Neural progenitor cell (in vitro differentiated cells): ENCODE data around the gene OSM. TPM values are rescaled to one million over a fixed set of nuclear protein-coding genes. Genes with fewer than 3 reads are reported as not detected.

Experiments
- DNase-seq: peaks from one replicate; pipeline ENCODE4 v3.0.0-alpha.2; 2016; ENCODE audit warnings: low spot score
- H2AFZ ChIP-seq: fragments of 200-600 bp; sonication (generic); replicated peaks from 2 replicates; pipeline ENCODE4 v1.6.1; 2016; ENCODE audit warnings: antibody characterized with exemption
- H3F3A ChIP-seq: fragments of 200-600 bp; sonication (generic); 2 replicates; pipeline ENCODE4 v1.6.1; 2016; ENCODE audit warnings: antibody characterized with exemption, low read depth
- H3K27ac ChIP-seq: fragments of 200-600 bp; sonication (generic); 2 replicates; pipeline ENCODE4 v1.5.1; 2016; ENCODE audit warnings: mild to moderate bottlenecking
- H3K27me3 ChIP-seq: fragments of 200-600 bp; sonication (generic); 2 replicates; pipeline ENCODE4 v1.6.1; 2016; ENCODE audit warnings: mild to moderate bottlenecking, moderate library complexity
- H3K36me3 ChIP-seq: fragments of 200-600 bp; sonication (generic); 2 replicates; pipeline ENCODE4 v1.5.1; 2016
- H3K4me1 ChIP-seq: fragments of 200-600 bp; sonication (generic); 2 replicates; pipeline ENCODE4 v1.6.1; 2016; ENCODE audit warnings: mixed run types
- H3K4me2 ChIP-seq: fragments of 200-600 bp; sonication (generic); 2 replicates; pipeline ENCODE4 v1.6.1; 2016
- H3K4me3 ChIP-seq: fragments of 200-600 bp; sonication (generic); 2 replicates; pipeline ENCODE4 v1.5.1; 2016
- H3K79me2 ChIP-seq: fragments of 200-600 bp; sonication (generic); 2 replicates; pipeline ENCODE4 v1.6.1; 2016; ENCODE audit warnings: low read depth
- H3K9ac ChIP-seq: fragments of 200-600 bp; sonication (generic); 2 replicates; pipeline ENCODE4 v1.6.1; 2016
- H3K9me3 ChIP-seq: fragments of 200-600 bp; sonication (generic); 2 replicates; pipeline ENCODE4 v1.5.1; 2016; ENCODE audit warnings: low read depth
- H4K20me1 ChIP-seq: fragments of 200-600 bp; sonication (generic); 2 replicates; pipeline ENCODE4 v1.6.1; 2016; ENCODE audit warnings: low read depth
- H3K27ac Mint-ChIP-seq: 3 replicates; pipeline ENCODE4 v1.8.0; 2021; ENCODE audit warnings: mixed read lengths
- H3K27me3 Mint-ChIP-seq: 2 replicates; pipeline ENCODE4 v1.8.0; 2022; ENCODE audit warnings: low read depth, mild to moderate bottlenecking, inconsistent platforms, moderate library complexity, mixed read lengths; ENCODE audit not compliant: insufficient read depth
- H3K36me3 Mint-ChIP-seq: 3 replicates; pipeline ENCODE4 v1.8.0; 2021; ENCODE audit warnings: mixed read lengths
- H3K4me1 Mint-ChIP-seq: 3 replicates; pipeline ENCODE4 v1.8.0; 2021; ENCODE audit warnings: mixed read lengths
- H3K4me3 Mint-ChIP-seq: 3 replicates; pipeline ENCODE4 v1.8.0; 2021; ENCODE audit warnings: mild to moderate bottlenecking, moderate library complexity, mixed read lengths
- H3K9me3 Mint-ChIP-seq: 3 replicates; pipeline ENCODE4 v1.8.0; 2020; ENCODE audit warnings: mixed read lengths
- CTCF ChIP-seq: fragments of 200-600 bp; sonication (generic); IDR thresholded peaks from 2 replicates; pipeline ENCODE4 v1.5.1; 2017; ENCODE audit warnings: antibody characterized with exemption, mild to moderate bottlenecking
- EZH2 ChIP-seq: fragments of 200-600 bp; sonication (generic); IDR thresholded peaks from 2 replicates; pipeline ENCODE4 v1.6.1; 2017; ENCODE audit warnings: antibody characterized with exemption, mild to moderate bottlenecking, moderate library complexity
- EZH2phosphoT487 ChIP-seq: fragments of 200-600 bp; sonication (generic); IDR thresholded peaks from 2 replicates; pipeline ENCODE4 v1.6.1; 2017; ENCODE audit warnings: antibody characterized with exemption
- total RNA-seq: library from RNA; depleted of rRNA; stranded (reverse); fragments of >200 nt; gene quantifications from 2 replicates; pipeline ENCODE4 v1.2.3, GENCODE V29; 2015; ENCODE audit warnings: low replicate concordance

OSM gene
- total RNA-seq, 1 donor from 2014 or later, result not detected

GRCh38 chr22:30294830-30295229, 28.2 kb upstream of the OSM start:
- no peak overlapping the region for H3K27ac Mint-ChIP-seq
- H3K4me2 ChIP-seq, result no peak overlapping the region
- H3K27ac ChIP-seq, result no peak overlapping the region
- H3K4me1 ChIP-seq, result peaks cover 10% of the 10 kb centered on the region
- H3K79me2 ChIP-seq, result no peaks in the 10 kb centered on the region
- no peak overlapping the region for H3K4me3 ChIP-seq
- H4K20me1 ChIP-seq, result no peaks in the 10 kb centered on the region
- peaks cover 2% of the 10 kb centered on the region for H3K27me3 Mint-ChIP-seq
- H3F3A ChIP-seq, result peaks cover 11% of the 10 kb centered on the region
- H2AFZ ChIP-seq, result no peak overlapping the region
- no peak overlapping the region for H3K9ac ChIP-seq
- no peaks in the 10 kb centered on the region for H3K36me3 Mint-ChIP-seq
- TF ChIP-seq EZH2phosphoT487, result no peak
- no peak for TF ChIP-seq EZH2
- no peak for TF ChIP-seq CTCF
- H3K4me1 Mint-ChIP-seq, result no peaks in the 10 kb centered on the region
- no peaks in the 10 kb centered on the region for H3K9me3 Mint-ChIP-seq
- H3K9me3 ChIP-seq, result no peaks in the 10 kb centered on the region
- H3K27me3 ChIP-seq, result no peaks in the 10 kb centered on the region
- no peak overlapping the region for H3K4me3 Mint-ChIP-seq
- no peak for DNase-seq
- no peaks in the 10 kb centered on the region for H3K36me3 ChIP-seq

GRCh38 chr22:30294066-30294465, 27.4 kb upstream of the OSM start:
- Histone ChIP-seq H2AFZ (no peak overlapping the region), H3K9ac (no peak overlapping the region), H3K27ac (no peak overlapping the region), H3K4me2 (no peak overlapping the region), H3K36me3 (no peaks in the 10 kb centered on the region), H3K79me2 (no peaks in the 10 kb centered on the region), H3K4me1 (peaks cover 10% of the 10 kb centered on the region), H3K27me3 (no peaks in the 10 kb centered on the region), H3K9me3 (no peaks in the 10 kb centered on the region), H3K4me3 (no peak overlapping the region), H4K20me1 (no peaks in the 10 kb centered on the region), H3F3A (peaks cover 16% of the 10 kb centered on the region)
- peaks cover 2% of the 10 kb centered on the region for H3K27me3 Mint-ChIP-seq
- H3K36me3 Mint-ChIP-seq, result no peaks in the 10 kb centered on the region
- DNase-seq, result no peak
- no peaks in the 10 kb centered on the region for H3K4me1 Mint-ChIP-seq
- no peak overlapping the region for H3K27ac Mint-ChIP-seq
- H3K9me3 Mint-ChIP-seq, result no peaks in the 10 kb centered on the region
- no peak overlapping the region for H3K4me3 Mint-ChIP-seq
- no peak for TF ChIP-seq EZH2
- no peak for TF ChIP-seq CTCF
- TF ChIP-seq EZH2phosphoT487, result no peak

- Histone ChIP-seq H3K9me3 (no peaks in the 10 kb centered on the region), H4K20me1 (no peaks in the 10 kb centered on the region), H3K27me3 (no peaks in the 10 kb centered on the region), H3K9ac (no peak overlapping the region), H3K79me2 (no peaks in the 10 kb centered on the region), H3K4me3 (no peak overlapping the region), H2AFZ (no peak overlapping the region), H3K4me2 (no peak overlapping the region), H3K4me1 (peaks cover 17% of the 10 kb centered on the region), H3F3A (peaks cover 26% of the 10 kb centered on the region), H3K36me3 (no peaks in the 10 kb centered on the region), H3K27ac (no peak overlapping the region)
- H3K36me3 Mint-ChIP-seq, result no peaks in the 10 kb centered on the region
- TF ChIP-seq EZH2 (no peak), EZH2phosphoT487 (no peak), CTCF (no peak)
- peaks cover 5% of the 10 kb centered on the region for H3K4me1 Mint-ChIP-seq
- H3K27me3 Mint-ChIP-seq, result peaks cover 6% of the 10 kb centered on the region
- H3K9me3 Mint-ChIP-seq, result no peaks in the 10 kb centered on the region
- no peak for DNase-seq
- no peak overlapping the region for H3K4me3 Mint-ChIP-seq
- H3K27ac Mint-ChIP-seq, result no peak overlapping the region
These were observed 26.4 kb upstream of the OSM start for GRCh38 chr22:30293026-30293425.
